Measurements from ENCODE around the gene APMAP. TPM values are rescaled to one million over a fixed set of nuclear protein-coding genes. Genes with fewer than 3 reads are reported as not detected.
"Not testable (repeated sequence)": the region's sequence is repeated elsewhere in the genome, so short reads cannot be mapped to it uniquely, and the experiment has no call there.

The APMAP gene
- total and polyA plus RNA-seq, 4 donors = 89.8 to 122 (median 109) TPM

DNA sequence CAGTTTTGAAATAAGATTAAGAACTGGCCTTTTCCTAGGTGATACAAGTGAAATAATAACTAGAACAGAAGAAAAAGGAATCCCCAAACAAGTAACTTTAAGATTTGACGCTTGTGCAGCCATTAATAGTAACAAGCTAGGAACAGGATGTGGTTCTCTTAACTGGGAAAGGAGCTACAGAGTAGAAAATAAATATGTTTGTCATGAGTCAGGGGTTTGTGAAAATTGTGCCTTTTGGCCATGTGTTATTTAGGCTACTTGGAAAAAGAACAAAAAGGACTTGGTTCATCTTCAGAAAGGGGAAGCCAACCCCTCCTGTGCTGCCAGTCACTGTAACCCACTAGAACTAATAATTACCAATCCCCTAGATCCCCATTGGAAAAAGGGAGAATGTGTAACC lies 60.7 kb downstream of the APMAP start:
- WGBS (ENCODE audit: insufficient coverage) = 100% methylated on average over 1 of the region's 1 CpG
- H3K27ac ChIP-seq (ENCODE audit: low read depth, low read length); H3K9me3 ChIP-seq (ENCODE audit: control insufficient read depth, insufficient read depth, low read length); H3K27me3 ChIP-seq (ENCODE audit: control insufficient read depth, insufficient read depth, low read length); DNase-seq (ENCODE audit: low read depth in 4 of 6, low spot score in 6 of 6); H3K4me1 ChIP-seq (ENCODE audit: control insufficient read depth, insufficient read depth, low read length); H3K36me3 ChIP-seq (ENCODE audit: control insufficient read depth, insufficient read depth, low read length); H3K4me3 ChIP-seq (ENCODE audit: low read depth, low read length): not testable (repeated sequence)

DNA sequence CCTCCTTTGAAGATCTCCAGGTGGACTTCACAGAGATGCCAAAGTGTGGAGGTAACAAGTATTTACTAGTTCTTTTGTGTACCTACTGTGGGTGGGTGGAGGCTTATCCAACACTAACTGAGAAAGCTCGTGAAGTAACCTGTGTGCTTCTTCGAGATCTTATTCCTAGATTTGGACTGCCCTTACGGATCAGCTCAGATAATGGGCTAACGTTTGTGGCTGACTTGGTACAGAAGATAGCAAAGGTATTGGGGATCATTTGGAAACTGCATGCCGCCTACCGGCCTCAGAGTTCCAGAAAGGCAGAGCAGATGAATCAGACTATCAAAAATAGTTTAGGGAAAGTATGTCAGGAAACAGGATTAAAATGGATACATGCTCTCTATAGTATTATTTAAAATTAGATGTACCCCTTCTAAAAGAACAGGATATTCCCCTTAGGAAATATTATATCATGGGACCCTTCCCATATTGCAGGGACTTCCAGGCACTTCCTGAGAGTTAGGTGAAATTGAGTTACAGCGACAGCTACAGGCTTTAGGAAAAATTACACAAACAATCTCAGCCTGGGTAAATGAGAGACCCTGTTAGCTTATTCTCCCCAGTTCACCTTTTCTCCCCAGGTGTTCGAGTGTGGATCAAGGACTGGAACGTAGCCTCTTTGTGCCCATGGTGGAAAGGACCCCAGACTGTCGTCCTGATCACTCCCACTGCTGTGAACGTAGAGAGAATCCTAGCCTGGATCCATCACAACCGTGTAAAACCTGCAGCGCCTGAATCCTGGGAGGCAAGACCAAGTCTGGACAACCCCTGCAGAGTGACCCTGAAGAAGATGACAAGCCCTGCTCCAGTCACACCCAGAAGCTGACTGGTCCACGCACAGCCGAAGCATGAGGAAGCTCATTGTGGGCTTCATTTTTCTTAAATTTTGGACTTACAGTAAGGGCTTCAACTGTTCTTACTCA lies 61.5 kb downstream of the APMAP start:
- H3K4me1 ChIP-seq (ENCODE audit: control insufficient read depth, insufficient read depth, low read length); H3K9me3 ChIP-seq (ENCODE audit: control insufficient read depth, insufficient read depth, low read length); H3K27ac ChIP-seq (ENCODE audit: low read depth, low read length); H3K36me3 ChIP-seq (ENCODE audit: control insufficient read depth, insufficient read depth, low read length); DNase-seq (ENCODE audit: low read depth in 4 of 6, low spot score in 6 of 6); H3K4me3 ChIP-seq (ENCODE audit: low read depth, low read length); H3K27me3 ChIP-seq (ENCODE audit: control insufficient read depth, insufficient read depth, low read length): not testable (repeated sequence)
- 81% methylated on average over 12 of the region's 15 CpGs for WGBS (ENCODE audit: insufficient coverage)

DNA sequence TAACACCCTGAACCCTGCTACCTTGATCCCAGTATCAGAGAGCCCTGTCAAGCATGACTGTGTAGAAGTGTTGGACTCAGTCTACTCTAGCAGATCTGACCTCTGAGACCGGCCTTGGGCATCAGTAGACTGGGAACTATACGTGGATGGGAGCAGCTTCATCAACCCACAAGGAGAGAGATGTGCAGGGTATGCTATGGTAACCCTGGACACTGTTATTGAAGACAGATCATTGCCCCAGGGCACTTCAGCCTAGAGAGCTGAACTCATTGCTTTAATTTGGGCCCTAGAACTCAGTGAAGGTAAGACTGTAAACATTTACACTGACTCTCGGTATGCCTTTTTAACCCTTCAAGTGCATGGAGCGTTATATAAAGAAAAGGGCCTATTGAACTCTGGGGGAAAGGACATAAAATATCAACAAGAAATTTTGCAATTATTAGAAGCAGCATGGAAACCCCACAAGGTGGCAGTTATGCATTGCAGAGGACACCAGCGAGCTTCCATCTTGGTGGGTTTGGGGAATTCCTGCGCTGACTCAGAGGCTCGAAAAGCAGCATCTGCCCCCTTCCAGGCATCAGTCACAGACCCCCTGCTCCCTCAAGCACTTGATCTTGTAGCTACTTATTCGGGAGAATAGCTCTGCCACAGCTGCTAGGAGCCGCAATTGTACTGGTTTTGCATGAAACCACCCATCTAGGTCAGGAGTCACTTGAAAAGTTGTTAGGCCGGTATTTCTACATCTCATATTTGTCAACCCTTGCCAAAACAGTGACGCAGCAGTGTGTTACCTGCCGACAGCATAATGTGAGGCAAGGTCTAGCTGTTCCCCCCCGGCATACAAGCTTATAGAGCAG lies 62.5 kb downstream of the APMAP start:
- H3K9me3 ChIP-seq (ENCODE audit: control insufficient read depth, insufficient read depth, low read length); H3K27me3 ChIP-seq (ENCODE audit: control insufficient read depth, insufficient read depth, low read length); DNase-seq (ENCODE audit: low read depth in 4 of 6, low spot score in 6 of 6); H3K4me3 ChIP-seq (ENCODE audit: low read depth, low read length); H3K27ac ChIP-seq (ENCODE audit: low read depth, low read length); H3K4me1 ChIP-seq (ENCODE audit: control insufficient read depth, insufficient read depth, low read length); H3K36me3 ChIP-seq (ENCODE audit: control insufficient read depth, insufficient read depth, low read length): not testable (repeated sequence)
- 80% methylated on average over 9 of the region's 13 CpGs for WGBS (ENCODE audit: insufficient coverage)

DNA sequence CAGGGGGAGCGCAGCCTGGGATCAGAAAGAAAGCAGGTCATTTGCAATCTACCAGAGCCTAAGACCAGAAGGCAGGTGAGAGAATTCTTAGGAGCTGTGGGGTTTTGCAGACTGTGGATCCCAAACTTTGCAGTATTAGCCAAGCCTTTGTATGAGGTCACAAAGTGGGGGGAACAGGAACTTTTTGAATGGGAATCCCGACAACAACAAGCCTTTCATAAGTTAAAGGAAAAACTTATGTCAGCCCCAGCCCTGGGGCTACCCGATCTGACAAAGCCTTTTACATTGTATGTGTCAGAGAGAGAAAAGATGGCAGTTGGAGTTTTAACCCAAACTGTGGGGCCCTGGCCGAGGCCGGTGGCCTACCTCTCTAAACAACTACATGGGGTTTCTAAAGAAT lies 63.3 kb downstream of the APMAP start:
- not testable (repeated sequence) for H3K27me3 ChIP-seq (ENCODE audit: control insufficient read depth, insufficient read depth, low read length); H3K27ac ChIP-seq (ENCODE audit: low read depth, low read length); H3K4me1 ChIP-seq (ENCODE audit: control insufficient read depth, insufficient read depth, low read length); H3K36me3 ChIP-seq (ENCODE audit: control insufficient read depth, insufficient read depth, low read length); DNase-seq (ENCODE audit: low read depth in 4 of 6, low spot score in 6 of 6); H3K4me3 ChIP-seq (ENCODE audit: low read depth, low read length); H3K9me3 ChIP-seq (ENCODE audit: control insufficient read depth, insufficient read depth, low read length)
- 95% methylated on average over 1 of the region's 5 CpGs for WGBS (ENCODE audit: insufficient coverage)

DNA sequence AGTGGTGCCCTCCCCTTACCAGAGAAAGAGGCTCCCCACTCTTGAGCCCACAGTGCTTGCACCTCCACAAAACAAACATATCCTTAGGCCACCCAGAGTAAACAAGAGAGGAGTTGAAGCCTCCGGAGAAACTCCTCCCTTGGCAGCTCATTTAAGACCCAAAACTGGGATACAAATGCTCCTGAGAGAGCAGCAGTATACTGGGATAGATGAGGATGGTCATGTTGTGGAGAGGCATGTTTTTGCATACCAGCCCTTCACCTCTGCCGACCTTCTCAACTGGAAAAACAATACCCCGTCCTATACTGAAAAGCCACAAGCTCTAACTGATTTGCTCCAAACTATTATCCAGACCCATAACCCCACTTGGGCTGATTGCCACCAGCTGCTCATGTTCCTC lies 71.8 kb downstream of the APMAP start:
- DNase-seq (ENCODE audit: low read depth in 4 of 6, low spot score in 6 of 6); H3K4me3 ChIP-seq (ENCODE audit: low read depth, low read length); H3K9me3 ChIP-seq (ENCODE audit: control insufficient read depth, insufficient read depth, low read length); H3K27ac ChIP-seq (ENCODE audit: low read depth, low read length); H3K27me3 ChIP-seq (ENCODE audit: control insufficient read depth, insufficient read depth, low read length); H3K36me3 ChIP-seq (ENCODE audit: control insufficient read depth, insufficient read depth, low read length): not testable (repeated sequence)
- no CpG with 5 or more reads among the region's 3 CpGs for WGBS (ENCODE audit: insufficient coverage)
- H3K4me1 ChIP-seq (ENCODE audit: control insufficient read depth, insufficient read depth, low read length) = peaks cover 13% of the 10 kb centered on the region

DNA sequence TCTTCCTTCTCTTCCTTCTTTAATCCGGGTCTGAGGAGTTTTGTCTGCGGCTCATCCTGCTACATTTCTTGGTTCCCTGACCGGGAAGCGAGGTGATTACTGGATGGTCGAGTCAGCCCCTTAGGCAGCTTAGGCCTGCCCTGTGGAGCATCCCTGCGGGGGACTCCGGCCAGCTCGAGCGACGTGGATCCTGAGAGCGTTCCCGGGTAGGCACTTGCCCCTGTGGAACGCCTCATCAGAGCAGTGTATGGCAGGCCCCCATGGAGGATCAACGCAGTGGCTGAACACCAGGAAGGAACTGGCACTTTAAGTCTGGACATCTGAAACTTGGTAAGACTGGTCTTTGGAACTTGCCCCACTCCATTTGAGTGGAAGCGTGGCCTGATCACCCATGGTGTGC lies 72.9 kb downstream of the APMAP start:
- H3K27ac ChIP-seq (ENCODE audit: low read depth, low read length); H3K4me3 ChIP-seq (ENCODE audit: low read depth, low read length); H3K9me3 ChIP-seq (ENCODE audit: control insufficient read depth, insufficient read depth, low read length); DNase-seq (ENCODE audit: low read depth in 4 of 6, low spot score in 6 of 6); H3K36me3 ChIP-seq (ENCODE audit: control insufficient read depth, insufficient read depth, low read length); H3K27me3 ChIP-seq (ENCODE audit: control insufficient read depth, insufficient read depth, low read length): not testable (repeated sequence)
- 92% methylated on average over 15 of the region's 15 CpGs for WGBS (ENCODE audit: insufficient coverage)
- H3K4me1 ChIP-seq (ENCODE audit: control insufficient read depth, insufficient read depth, low read length) = peaks cover 13% of the 10 kb centered on the region

DNA sequence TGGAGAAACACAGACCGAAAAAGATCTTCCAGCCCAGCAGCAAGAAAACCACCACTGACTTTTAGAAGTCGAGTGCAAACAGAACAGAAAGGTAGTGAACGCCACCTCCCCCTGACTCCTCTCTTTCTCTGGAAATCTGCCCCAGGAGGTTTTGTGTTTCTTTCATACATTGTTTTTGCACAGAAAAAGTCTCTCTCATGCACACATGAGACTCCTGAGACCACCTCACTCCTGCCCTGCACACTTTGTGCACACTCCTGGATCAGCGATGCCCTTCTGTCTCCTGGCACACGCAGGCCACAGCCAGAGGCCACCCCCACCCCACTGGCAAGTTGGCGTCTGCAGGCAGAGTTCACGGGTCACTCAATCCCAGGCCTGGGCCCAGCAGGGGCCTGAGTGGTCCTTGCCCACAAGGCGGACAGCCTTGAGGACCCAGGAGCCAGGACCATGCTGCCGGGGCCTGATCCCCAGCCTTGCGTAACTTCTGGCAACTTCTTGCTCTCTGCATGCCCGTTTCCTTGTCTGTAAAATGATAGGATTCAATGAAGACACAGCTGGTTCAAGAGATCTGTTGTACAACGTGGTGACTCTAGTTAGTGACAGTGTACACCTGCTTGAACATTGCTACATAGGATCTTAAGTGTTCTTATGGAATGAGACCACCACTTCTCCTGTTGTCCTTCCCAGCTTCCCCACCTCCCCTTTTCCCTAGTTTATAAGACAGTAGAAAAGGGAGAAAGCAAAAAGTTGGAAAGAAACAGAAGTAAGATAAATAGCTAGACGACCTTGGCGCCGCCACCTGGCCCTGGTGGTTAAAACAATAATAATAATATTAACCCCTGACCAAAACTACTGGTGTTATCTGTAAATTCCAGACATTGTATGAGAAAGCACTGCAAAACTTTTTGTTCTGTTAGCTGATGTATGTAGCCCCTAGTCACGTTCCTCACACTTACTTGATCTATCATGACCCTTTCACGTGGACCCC lies 73.7 kb downstream of the APMAP start:
- Histone ChIP-seq H3K36me3 (ENCODE audit: control insufficient read depth, insufficient read depth, low read length) (no peaks in the 10 kb centered on the region), H3K9me3 (ENCODE audit: control insufficient read depth, insufficient read depth, low read length) (no peaks in the 10 kb centered on the region), H3K4me3 (ENCODE audit: low read depth, low read length) (no peak overlapping the region), H3K27me3 (ENCODE audit: control insufficient read depth, insufficient read depth, low read length) (no peaks in the 10 kb centered on the region), H3K27ac (ENCODE audit: low read depth, low read length) (no peak overlapping the region), H3K4me1 (ENCODE audit: control insufficient read depth, insufficient read depth, low read length) (peaks cover 13% of the 10 kb centered on the region)
- WGBS (ENCODE audit: insufficient coverage) = 61% methylated on average over 11 of the region's 17 CpGs
- DNase-seq (ENCODE audit: low read depth in 4 of 6, low spot score in 6 of 6) = peak in 1 of 6 donors; percentile 5

DNA sequence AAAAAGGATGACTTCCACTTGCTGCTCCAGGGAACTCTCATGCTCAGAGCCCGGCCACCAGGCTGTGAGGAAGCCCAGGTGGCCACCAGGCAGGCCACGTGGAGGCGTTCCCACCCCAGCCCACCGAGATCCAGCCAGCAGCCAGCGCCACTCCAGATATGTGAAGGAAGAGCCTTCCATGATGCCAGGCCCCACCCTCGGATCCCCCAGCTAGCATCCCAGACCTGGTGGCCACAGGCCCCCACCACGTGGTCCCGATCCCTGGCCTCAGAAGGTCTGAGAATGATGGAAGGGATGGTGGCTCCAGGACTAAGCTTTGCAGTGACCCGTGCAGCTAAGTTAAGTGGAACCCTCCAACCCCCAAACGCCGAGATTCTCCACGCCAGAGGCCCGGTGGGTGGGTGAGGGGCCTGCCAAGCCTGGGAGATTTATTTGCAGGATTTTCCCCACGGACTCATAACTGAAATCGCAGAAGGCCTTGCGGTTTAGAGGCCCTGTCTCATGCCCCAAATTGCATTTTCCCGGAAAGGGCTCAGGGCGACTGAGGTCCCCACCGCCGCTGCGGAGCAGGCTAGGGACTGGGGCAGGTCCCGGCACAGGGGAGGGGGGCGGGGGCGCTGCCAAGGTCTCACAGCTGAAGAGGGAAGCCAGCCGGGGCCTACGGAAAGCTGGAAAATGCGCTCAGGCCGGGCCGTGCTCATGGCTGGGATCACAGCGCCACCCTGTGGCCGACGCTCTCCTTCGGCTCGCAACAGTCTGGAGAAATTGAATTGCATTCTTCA lies 74.6 kb downstream of the APMAP start:
- Histone ChIP-seq H3K27me3 (ENCODE audit: control insufficient read depth, insufficient read depth, low read length) (no peaks in the 10 kb centered on the region), H3K4me3 (ENCODE audit: low read depth, low read length) (no peak overlapping the region), H3K27ac (ENCODE audit: low read depth, low read length) (no peak overlapping the region), H3K36me3 (ENCODE audit: control insufficient read depth, insufficient read depth, low read length) (no peaks in the 10 kb centered on the region), H3K9me3 (ENCODE audit: control insufficient read depth, insufficient read depth, low read length) (no peaks in the 10 kb centered on the region), H3K4me1 (ENCODE audit: control insufficient read depth, insufficient read depth, low read length) (peaks cover 13% of the 10 kb centered on the region)
- 20% methylated on average over 31 of the region's 34 CpGs for WGBS (ENCODE audit: insufficient coverage)
- peak; percentile 44 to 96 (median 80) for DNase-seq (ENCODE audit: low read depth in 4 of 6, low spot score in 6 of 6)
